Activated gamma-delta T cell treated with anti-CD3 and anti-CD28 coated beads, Interleukin-2, amount 50 U/mL, for 16 hours (primary cell): Measurements from ENCODE around the gene COL23A1.

ENCODE experiments used
- DNase-seq: peaks from one replicate; pipeline ENCODE4 v3.0.0-alpha.2; 2020; ENCODE audit warnings: low read depth

COL23A1 gene

DNA sequence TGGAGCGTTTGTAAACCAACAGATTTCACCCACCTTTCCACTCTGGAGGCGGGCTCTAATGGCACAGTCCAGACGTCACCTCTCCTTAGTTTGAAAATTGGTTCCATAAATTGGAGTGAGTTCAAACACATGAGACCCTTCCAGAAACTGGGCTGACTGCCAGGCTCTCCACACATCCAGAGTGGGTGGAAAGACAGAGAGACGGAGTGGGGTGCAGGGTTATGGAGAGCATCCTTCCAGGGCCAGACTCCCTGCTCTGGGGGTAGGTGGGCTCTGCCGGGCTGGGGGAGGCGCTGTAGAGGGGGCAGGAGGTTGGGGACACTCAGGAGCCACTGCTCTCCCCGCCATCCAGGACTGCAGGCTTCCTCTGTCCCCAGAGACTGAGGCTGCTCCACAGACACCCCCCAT, 252.9 kb downstream of the COL23A1 start:
- no peak for DNase-seq

- DNase-seq = no peak
Observed at GRCh38 chr5:178336889-178337288, 253.3 kb downstream of the COL23A1 start.

- no peak for DNase-seq
Observed at GRCh38 chr5:178335302-178336030, 254.7 kb downstream of the COL23A1 start.

GRCh38 chr5:178334861-178335260, 255.3 kb downstream of the COL23A1 start:
- no peak for DNase-seq

DNA sequence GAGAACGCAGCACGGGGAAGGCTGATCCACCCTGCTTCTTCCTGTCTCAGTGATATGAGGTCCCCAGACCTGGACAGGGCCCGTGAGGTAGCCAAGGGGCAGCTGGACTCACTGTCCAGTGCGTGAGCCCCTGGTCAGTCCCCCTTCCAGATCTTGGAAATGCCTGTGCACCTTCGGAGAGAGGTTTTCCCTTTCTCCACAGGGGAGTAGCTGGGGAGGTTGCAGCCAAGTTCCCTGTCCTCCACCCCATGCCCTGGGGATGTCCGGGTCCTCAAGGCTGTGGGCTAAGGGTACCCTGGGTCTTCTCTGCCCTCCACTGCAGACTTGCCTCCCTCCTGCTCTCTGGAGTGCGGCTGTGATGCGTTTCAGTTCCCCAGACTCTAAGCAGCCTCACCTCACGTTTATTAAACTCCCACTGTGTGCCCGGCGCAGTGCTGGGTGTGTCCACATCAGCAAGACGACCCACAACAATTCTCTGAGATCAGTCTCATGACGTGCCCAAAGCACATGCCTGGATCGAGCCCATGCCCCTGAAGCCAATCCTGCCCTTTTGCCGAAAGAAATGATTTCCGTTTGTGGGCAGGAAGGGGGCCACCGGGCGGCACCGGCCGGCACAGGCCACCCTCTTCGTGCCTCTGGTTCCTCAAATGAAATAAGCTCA, 256.2 kb downstream of the COL23A1 start:
- DNase-seq = no peak

DNA sequence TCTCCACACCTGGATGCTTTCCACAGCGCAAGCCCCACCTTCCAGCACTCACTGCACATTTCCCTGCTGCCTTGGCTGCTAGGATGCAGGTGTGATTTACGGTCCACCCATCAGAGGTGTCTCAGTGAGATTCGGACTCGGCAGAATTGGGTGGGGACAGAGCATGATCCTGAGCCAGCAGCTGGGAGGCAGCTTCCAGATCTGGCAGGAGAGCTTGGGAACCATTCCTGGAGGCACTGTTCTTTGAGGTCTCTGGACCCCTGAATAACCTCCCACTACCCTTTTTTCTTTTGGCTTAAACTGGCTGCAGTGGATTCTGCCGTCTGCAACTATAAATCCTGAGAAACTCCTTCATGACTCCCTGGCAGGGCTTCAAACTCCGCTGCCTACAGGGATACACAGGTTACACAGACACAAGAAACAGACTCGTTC, 258.0 kb downstream of the COL23A1 start:
- no peak for DNase-seq

GRCh38 chr5:178331491-178331996, 258.6 kb downstream of the COL23A1 start:
- no peak for DNase-seq

GRCh38 chr5:178330791-178331404, 259.3 kb downstream of the COL23A1 start:
- DNase-seq = no peak

DNA sequence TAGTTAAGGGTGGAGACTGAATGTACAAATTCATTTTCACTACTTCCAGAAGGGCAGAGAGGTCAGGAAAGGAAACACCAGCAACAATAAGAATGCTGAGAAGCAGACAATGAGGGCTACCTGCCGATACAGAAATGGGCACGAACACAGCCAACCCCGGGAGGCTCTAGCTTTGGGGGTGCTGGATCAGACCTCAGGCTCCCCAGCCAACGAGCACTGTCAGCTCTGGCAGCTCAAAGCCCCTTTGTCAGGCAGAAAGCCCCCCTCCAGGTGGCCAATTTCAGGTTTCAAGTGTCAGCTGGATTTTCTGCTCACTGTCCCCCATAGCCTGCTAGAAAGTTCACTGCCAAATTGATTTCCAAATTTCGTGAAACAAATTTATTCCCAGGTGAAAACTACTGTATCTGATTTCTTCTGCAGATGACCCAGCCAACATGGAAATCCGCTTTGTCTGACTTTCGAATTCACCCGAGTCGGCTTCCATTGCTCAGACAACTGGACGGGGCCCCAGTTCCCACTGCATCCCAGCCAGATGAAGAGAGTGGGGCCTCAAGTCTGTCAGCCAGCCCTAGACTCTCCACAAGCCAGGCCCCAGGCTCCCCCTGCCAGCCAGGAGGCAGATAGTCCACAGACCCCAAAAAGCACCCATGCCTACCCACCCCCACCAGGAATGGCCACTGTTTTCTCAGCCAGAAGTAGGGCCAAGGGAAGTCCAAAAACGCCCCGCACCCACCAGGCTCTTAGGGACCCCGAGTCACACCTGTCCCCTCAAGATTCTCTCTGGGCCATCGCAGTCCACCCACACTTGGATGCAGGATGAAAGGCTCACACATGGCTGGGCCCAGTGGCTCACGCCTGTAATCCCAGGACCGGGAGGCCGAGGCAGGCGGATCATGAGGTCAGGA, 261.1 kb downstream of the COL23A1 start:
- DNase-seq = no peak

GRCh38 chr5:178327931-178328711, 262.1 kb downstream of the COL23A1 start:
- DNase-seq = no peak

GRCh38 chr5:178327446-178327845, 262.7 kb downstream of the COL23A1 start:
- DNase-seq = no peak

DNA sequence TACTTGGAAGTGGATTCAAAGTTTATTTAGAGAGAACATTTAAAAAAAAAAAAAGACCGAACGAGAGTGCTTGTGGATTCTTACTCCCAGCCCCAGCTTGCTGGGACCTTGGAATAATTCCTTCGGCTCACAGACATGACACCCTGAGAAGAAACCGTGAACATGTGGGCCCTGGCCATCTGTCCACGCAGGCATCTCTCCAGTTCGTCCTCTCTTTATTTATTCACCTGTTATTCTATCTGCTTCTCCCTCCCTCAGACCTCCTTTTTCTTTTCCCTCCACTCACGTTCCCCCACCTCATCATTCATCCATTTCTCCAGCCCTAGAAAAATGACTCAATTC, 263.8 kb downstream of the COL23A1 start:
- no peak for DNase-seq

GRCh38 chr5:178325679-178326373, 264.4 kb downstream of the COL23A1 start:
- DNase-seq = no peak

DNA sequence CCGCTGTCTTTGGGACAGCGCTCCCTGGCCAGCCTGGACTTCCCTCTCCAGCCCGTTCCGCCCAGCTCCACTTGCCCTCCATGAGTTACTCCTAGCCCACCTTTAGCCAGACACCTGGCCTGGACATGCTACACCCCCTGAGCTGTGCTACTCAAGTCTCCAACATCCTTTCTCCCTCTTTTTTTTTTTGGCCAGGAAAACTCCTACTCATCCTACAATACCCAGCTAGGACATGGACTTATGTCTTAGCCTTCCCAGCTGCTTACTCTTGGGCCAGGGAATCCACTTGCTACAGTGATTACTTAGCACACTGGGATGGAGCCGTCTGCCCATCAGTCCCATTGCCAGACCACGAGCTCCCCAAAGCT, 264.9 kb downstream of the COL23A1 start:
- no peak for DNase-seq

- DNase-seq = no peak
Observed at GRCh38 chr5:178324481-178325310, 265.5 kb downstream of the COL23A1 start.

DNA sequence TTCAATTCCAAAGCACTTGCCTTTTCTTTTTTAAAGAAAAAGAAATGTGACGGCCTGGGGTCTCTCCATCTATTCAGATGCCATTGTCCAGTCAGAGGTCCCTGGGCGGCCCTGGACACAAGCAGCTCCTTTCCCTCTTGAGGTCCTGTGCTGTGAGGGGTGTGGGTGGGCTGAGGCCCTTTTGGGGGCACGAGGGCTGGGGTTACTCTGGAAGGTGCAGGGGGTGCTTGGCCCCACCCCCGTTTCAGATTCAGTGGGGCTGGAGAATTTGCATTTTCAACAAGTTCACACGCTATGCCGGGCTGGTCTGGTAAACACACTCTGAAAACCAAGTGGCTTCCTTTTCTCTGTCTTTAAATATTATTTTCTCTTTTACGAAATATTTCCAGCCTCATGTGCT, 266.2 kb downstream of the COL23A1 start:
- no peak for DNase-seq

- no peak for DNase-seq
Observed at GRCh38 chr5:178323541-178323865, 266.7 kb downstream of the COL23A1 start.

- DNase-seq = no peak
Observed at GRCh38 chr5:178322736-178323540, 267.3 kb downstream of the COL23A1 start.

DNA sequence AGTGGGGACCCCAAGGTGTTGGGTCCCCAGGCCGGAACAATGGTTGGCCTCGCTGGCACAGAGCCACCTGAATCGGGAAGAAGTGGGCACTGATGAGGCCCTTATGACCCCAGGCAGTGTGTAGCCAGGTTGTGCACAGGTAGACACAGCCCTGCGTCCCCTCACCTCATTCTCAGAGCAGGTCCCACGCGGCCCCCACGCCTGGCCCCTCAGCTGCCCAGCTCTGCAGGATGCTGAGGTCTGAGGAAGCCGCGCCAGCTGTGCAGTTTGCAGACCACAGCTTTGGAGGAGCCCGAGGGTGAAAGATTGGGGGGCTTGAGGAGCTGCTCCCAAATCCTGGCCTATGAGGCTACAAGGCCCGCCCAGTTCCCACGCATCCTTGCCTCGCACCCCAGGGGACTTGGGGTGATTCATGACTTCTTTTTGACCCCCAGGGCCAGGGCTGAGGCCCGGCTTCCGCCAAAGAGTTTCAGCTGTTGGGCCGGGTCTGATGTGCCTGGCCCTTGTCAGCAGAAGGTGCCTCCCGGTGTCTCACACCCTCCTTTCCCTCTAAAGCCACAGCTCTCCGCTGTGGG, 269.8 kb downstream of the COL23A1 start:
- DNase-seq = no peak
